ENCODE data around the gene SIL1. TPM values are rescaled to one million over a fixed set of nuclear protein-coding genes. Genes with fewer than 3 reads are reported as not detected.

Gene SIL1
- total RNA-seq, 1 experiment from 2014 or later: 10.7 TPM

DNA sequence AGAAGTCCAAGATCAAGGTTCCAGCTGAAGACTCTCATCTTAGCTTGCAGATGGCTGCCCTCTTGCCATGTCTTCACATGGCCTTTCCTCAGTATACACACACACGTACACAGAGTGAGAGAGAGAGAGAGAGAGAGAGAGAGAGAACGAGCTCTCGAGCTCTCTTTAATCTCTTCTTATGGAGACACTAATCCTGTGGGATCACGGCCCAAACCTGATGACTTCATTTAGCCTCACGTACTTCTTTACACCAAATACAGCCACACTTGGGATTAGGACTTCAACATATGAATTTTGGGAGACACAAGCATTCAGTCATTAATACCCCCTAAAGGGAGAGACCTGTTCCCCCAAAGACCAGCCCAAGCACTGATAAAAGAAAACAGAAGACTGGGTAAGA is 42.8 kb downstream of the SIL1 start:
- Mint-ChIP-seq H3K36me3 (no peaks in the 10 kb centered on the region), H3K9me3 (peaks cover 9% of the 10 kb centered on the region), H3K4me1 (peaks cover 22% of the 10 kb centered on the region), H3K4me3 (no peak overlapping the region), H3K27me3 (ENCODE audit: low read depth) (no peaks in the 10 kb centered on the region), H3K27ac (no peak overlapping the region)
- TF ChIP-seq FOXK1 (CRISPR knock-in tag; IDR thresholded peaks at IDR 0.05): no peak
- no peak for TF ChIP-seq TEAD1 (CRISPR knock-in tag; IDR thresholded peaks at IDR 0.05)
- TF ChIP-seq ATF1 (CRISPR knock-in tag; IDR thresholded peaks at IDR 0.05): no peak
- TF ChIP-seq CBFB (CRISPR knock-in tag; IDR thresholded peaks at IDR 0.05; ENCODE audit: low read depth): no peak
- TF ChIP-seq NR3C1 (CRISPR knock-in tag; conservative IDR thresholded peaks at IDR 0.05; ENCODE audit: low read depth): no peak
- TF ChIP-seq ZNF219 (CRISPR knock-in tag; IDR thresholded peaks at IDR 0.05; ENCODE audit: borderline replicate concordance): no peak
- TF ChIP-seq ZNF416 (CRISPR knock-in tag; IDR thresholded peaks at IDR 0.05): no peak
- DNase-seq (ENCODE audit: low spot score) (no peak), ATAC-seq (no peak)
- ChIA-PET POLR2A (no interaction called here), CTCF (no interaction called here)

- Mint-ChIP-seq H3K36me3 (no peaks in the 10 kb centered on the region), H3K4me3 (no peak overlapping the region), H3K27me3 (ENCODE audit: low read depth) (no peaks in the 10 kb centered on the region), H3K4me1 (peaks cover 10% of the 10 kb centered on the region), H3K27ac (no peak overlapping the region), H3K9me3 (peaks cover 7% of the 10 kb centered on the region)
- ChIA-PET POLR2A (no interaction called here), CTCF (interaction anchor here (0.7 kb wide), 1 partner anchor 13 kb away, joined by 5 read pairs; no protein-coding TSS in a partner anchor)
- ATAC-seq (peak; percentile 48), DNase-seq (ENCODE audit: low spot score) (no peak)
- TF ChIP-seq SMAD4 (CRISPR knock-in tag; IDR thresholded peaks at IDR 0.05): no peak
- TF ChIP-seq ZNF671 (CRISPR knock-in tag; IDR thresholded peaks at IDR 0.05): no peak
- no peak for TF ChIP-seq ZNF219 (CRISPR knock-in tag; IDR thresholded peaks at IDR 0.05; ENCODE audit: borderline replicate concordance)
- TF ChIP-seq, protein P1, sequence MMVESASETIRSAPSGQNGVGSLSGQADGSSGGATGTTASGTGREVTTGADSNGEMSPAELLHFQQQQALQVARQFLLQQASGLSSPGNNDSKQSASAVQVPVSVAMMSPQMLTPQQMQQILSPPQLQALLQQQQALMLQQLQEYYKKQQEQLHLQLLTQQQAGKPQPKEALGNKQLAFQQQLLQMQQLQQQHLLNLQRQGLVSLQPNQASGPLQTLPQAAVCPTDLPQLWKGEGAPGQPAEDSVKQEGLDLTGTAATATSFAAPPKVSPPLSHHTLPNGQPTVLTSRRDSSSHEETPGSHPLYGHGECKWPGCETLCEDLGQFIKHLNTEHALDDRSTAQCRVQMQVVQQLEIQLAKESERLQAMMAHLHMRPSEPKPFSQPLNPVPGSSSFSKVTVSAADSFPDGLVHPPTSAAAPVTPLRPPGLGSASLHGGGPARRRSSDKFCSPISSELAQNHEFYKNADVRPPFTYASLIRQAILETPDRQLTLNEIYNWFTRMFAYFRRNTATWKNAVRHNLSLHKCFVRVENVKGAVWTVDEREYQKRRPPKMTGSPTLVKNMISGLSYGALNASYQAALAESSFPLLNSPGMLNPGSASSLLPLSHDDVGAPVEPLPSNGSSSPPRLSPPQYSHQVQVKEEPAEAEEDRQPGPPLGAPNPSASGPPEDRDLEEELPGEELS (CRISPR knock-in tag; IDR thresholded peaks at IDR 0.05): no peak
- TF ChIP-seq ZBTB21 (CRISPR knock-in tag; IDR thresholded peaks at IDR 0.05; ENCODE audit: borderline replicate concordance): no peak
- TF ChIP-seq NFYB (CRISPR knock-in tag; conservative IDR thresholded peaks at IDR 0.05; ENCODE audit: low read depth): no peak
- TF ChIP-seq HMGA2 (CRISPR knock-in tag; IDR thresholded peaks at IDR 0.05): no peak
- TF ChIP-seq, protein P2, sequence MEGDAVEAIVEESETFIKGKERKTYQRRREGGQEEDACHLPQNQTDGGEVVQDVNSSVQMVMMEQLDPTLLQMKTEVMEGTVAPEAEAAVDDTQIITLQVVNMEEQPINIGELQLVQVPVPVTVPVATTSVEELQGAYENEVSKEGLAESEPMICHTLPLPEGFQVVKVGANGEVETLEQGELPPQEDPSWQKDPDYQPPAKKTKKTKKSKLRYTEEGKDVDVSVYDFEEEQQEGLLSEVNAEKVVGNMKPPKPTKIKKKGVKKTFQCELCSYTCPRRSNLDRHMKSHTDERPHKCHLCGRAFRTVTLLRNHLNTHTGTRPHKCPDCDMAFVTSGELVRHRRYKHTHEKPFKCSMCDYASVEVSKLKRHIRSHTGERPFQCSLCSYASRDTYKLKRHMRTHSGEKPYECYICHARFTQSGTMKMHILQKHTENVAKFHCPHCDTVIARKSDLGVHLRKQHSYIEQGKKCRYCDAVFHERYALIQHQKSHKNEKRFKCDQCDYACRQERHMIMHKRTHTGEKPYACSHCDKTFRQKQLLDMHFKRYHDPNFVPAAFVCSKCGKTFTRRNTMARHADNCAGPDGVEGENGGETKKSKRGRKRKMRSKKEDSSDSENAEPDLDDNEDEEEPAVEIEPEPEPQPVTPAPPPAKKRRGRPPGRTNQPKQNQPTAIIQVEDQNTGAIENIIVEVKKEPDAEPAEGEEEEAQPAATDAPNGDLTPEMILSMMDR (IDR thresholded peaks at IDR 0.05): no peak
- TF ChIP-seq PRDM15 (CRISPR knock-in tag; IDR thresholded peaks at IDR 0.05): no peak
- TF ChIP-seq IRF2 (CRISPR knock-in tag; IDR thresholded peaks at IDR 0.05; ENCODE audit: borderline replicate concordance, low read depth): no peak
- no peak for TF ChIP-seq ZNF317 (CRISPR knock-in tag; IDR thresholded peaks at IDR 0.05; ENCODE audit: borderline replicate concordance, low read depth)
- TF ChIP-seq, protein P3, sequence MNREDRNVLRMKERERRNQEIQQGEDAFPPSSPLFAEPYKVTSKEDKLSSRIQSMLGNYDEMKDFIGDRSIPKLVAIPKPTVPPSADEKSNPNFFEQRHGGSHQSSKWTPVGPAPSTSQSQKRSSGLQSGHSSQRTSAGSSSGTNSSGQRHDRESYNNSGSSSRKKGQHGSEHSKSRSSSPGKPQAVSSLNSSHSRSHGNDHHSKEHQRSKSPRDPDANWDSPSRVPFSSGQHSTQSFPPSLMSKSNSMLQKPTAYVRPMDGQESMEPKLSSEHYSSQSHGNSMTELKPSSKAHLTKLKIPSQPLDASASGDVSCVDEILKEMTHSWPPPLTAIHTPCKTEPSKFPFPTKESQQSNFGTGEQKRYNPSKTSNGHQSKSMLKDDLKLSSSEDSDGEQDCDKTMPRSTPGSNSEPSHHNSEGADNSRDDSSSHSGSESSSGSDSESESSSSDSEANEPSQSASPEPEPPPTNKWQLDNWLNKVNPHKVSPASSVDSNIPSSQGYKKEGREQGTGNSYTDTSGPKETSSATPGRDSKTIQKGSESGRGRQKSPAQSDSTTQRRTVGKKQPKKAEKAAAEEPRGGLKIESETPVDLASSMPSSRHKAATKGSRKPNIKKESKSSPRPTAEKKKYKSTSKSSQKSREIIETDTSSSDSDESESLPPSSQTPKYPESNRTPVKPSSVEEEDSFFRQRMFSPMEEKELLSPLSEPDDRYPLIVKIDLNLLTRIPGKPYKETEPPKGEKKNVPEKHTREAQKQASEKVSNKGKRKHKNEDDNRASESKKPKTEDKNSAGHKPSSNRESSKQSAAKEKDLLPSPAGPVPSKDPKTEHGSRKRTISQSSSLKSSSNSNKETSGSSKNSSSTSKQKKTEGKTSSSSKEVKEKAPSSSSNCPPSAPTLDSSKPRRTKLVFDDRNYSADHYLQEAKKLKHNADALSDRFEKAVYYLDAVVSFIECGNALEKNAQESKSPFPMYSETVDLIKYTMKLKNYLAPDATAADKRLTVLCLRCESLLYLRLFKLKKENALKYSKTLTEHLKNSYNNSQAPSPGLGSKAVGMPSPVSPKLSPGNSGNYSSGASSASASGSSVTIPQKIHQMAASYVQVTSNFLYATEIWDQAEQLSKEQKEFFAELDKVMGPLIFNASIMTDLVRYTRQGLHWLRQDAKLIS (CRISPR knock-in tag; IDR thresholded peaks at IDR 0.05; ENCODE audit: borderline replicate concordance): no peak
- TF ChIP-seq ARID4B (CRISPR knock-in tag; IDR thresholded peaks at IDR 0.05; ENCODE audit: borderline replicate concordance): no peak
- no peak for TF ChIP-seq NFE2L1 (CRISPR knock-in tag; IDR thresholded peaks at IDR 0.05)
- no peak for TF ChIP-seq CBFB (CRISPR knock-in tag; IDR thresholded peaks at IDR 0.05; ENCODE audit: low read depth)
- TF ChIP-seq SMAD3 (CRISPR knock-in tag; IDR thresholded peaks at IDR 0.05; ENCODE audit: borderline replicate concordance): no peak
Measured at GRCh38 chr5:139151902-139152301, 46.3 kb downstream of the SIL1 start.

Data from WTC11 (cell line).